ENCODE measurements around the gene ACTN1. TPM values are rescaled to one million over a fixed set of nuclear protein-coding genes. Genes with fewer than 3 reads are reported as not detected.

The ACTN1 gene
- total RNA-seq, 2 experiments from 2014 or later: 70.6 to 72.2 TPM

DNA sequence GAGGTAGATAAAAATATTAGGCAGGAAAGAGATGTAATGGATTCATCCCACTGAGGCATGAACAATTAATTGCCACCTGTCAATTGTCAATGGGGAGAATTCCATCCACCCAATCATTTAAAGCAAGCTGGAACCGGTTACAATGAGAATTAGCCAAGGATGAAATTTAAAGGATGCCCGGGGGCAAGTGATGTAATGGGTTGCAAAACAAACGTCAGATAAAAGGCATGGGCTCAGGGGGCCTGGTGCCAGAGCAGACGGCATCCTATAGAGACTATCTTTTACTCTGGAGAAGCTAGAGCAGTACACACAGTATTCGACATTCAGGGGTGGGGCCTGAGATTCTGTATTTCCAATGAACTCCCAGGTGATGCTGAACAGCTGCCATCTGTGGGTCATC lies 105.7 kb downstream of the ACTN1 start:
- Mint-ChIP-seq H3K4me3 (no peak overlapping the region), H3K36me3 (peaks cover 25% of the 10 kb centered on the region), H3K27ac (no peak overlapping the region), H3K4me1 (ENCODE audit: low read depth) (no peaks in the 10 kb centered on the region), H3K9me3 (no peaks in the 10 kb centered on the region), H3K27me3 (no peaks in the 10 kb centered on the region)
- CTCF ChIA-PET: interaction anchor here (1.2 to 3.1 kb wide), 2 partner anchors 10 to 217 kb away, joined by 3 to 16 read pairs; no protein-coding TSS in a partner anchor
- no peak for DNase-seq
- POLR2A ChIA-PET: no interaction called here
- intact Hi-C loops (cut with micrococcal nuclease): no loop called here

DNA sequence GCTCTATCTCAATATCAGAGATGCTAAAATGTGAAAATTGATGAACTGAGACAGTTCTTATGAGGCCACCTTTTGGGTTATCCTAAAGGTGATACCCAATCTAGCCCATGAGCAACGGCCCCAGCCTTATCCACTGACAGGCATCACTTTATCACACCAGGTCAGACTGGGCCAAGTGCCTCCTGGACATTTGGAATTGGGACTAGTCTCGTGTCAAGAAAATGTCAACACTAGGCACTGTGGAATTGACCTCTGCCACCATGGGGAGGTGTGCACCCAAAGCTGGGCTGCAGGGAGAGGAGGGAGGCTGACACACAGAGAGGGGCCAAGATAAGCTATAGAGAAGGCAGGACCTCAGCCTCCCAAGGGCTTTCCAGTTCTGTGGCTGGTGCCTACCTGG lies 107.7 kb downstream of the ACTN1 start:
- ChIA-PET POLR2A (no interaction called here), CTCF (interaction anchor here (0.9 to 3.1 kb wide), 3 partner anchors 8 to 40 kb away, joined by 3 to 16 read pairs (median 6); no protein-coding TSS in a partner anchor)
- no peak overlapping the region for H3K4me3 Mint-ChIP-seq
- no peaks in the 10 kb centered on the region for H3K9me3 Mint-ChIP-seq
- peaks cover 16% of the 10 kb centered on the region for H3K36me3 Mint-ChIP-seq
- intact Hi-C loops (cut with micrococcal nuclease): no loop called here
- H3K4me1 Mint-ChIP-seq (ENCODE audit: low read depth): no peaks in the 10 kb centered on the region
- H3K27me3 Mint-ChIP-seq: no peaks in the 10 kb centered on the region
- DNase-seq: no peak
- H3K27ac Mint-ChIP-seq: no peak overlapping the region

DNA sequence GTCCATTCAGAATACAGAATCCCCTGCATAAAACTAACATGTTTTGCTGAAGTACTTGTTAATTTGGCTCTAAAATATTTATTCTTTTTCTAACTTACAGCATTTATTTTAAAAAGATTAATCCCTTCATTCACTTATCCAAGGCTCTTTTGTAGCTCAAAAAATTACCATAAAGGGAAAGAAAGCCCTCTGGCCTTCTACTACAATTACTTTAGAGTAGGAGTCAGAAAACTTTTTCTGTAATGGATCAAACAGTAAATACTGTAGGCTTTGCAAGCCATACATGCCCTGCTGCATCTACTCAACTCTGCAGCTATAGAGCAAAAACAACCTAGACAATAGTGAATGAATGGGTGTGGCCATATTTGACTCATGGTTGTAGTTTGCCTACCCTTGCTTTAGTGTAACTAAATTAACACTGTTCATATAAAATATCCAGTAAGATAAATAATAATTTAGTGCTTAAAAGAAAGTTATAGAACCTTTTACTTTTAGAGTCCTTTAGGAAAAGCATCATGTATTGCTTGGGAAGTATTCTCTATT lies 112.0 kb downstream of the ACTN1 start:
- no peak overlapping the region for H3K27ac Mint-ChIP-seq
- intact Hi-C loops (cut with micrococcal nuclease): no loop called here
- CTCF ChIA-PET: interaction anchor here (1.8 kb wide), 1 partner anchor 23 kb away, joined by 5 read pairs; no protein-coding TSS in a partner anchor
- H3K36me3 Mint-ChIP-seq: no peaks in the 10 kb centered on the region
- H3K4me3 Mint-ChIP-seq: no peak overlapping the region
- peaks cover 17% of the 10 kb centered on the region for H3K9me3 Mint-ChIP-seq
- H3K27me3 Mint-ChIP-seq: no peaks in the 10 kb centered on the region
- H3K4me1 Mint-ChIP-seq (ENCODE audit: low read depth): no peaks in the 10 kb centered on the region
- POLR2A ChIA-PET: no interaction called here
- DNase-seq: no peak

DNA sequence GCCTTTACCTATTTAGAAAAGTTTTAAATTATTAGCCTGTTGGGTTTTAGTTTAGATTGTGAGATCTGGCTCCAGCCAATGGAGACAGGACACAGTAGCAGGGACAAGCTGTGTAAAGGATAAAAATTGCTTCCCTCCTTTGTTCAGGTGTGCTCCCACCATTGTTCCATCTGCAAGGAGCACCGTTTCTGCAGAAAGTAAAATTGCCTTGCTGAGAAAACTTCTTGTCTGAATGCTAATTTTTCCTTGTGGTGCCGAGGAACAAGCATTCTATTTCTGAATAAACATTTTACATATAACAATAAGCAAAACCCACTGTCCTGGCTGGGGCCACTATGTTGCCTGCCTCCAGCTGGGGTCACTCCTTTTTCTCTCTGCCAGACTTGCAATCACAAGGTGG lies 113.6 kb downstream of the ACTN1 start:
- Mint-ChIP-seq H3K27ac (no peak overlapping the region), H3K27me3 (no peaks in the 10 kb centered on the region), H3K4me1 (ENCODE audit: low read depth) (no peaks in the 10 kb centered on the region), H3K36me3 (no peaks in the 10 kb centered on the region), H3K4me3 (no peak overlapping the region), H3K9me3 (peaks cover 17% of the 10 kb centered on the region)
- ChIA-PET POLR2A (no interaction called here), CTCF (interaction anchor here (1.2 to 1.3 kb wide), 2 partner anchors 40 to 46 kb away, joined by 3 to 4 read pairs; no protein-coding TSS in a partner anchor)
- intact Hi-C loops (cut with micrococcal nuclease): no loop called here
- DNase-seq: no peak

DNA sequence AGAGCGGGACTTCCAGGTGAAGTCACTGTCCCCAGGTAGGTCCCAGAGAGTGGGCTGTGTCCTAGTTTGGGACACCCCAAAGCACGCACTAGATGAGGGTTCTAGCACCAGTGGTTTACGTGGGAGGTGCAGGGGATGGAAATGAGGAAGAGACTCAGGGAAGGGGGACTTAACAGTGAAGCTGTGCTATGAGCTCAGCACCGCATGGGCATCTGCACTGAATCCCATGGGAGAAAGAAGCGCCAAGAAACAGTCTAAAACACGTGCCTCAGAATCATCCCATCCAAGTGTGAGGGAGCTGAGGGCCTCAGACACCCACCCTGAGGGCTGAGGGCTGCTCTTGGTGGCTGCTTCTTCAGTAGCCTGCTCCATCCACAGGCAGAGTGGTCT lies 114.7 kb downstream of the ACTN1 start:
- CTCF ChIA-PET: interaction anchor here (1.2 to 3.7 kb wide), 6 partner anchors 8 to 243 kb away, joined by 5 to 44 read pairs (median 14); no protein-coding TSS in a partner anchor
- H3K4me3 Mint-ChIP-seq: no peak overlapping the region
- H3K27ac Mint-ChIP-seq: no peak overlapping the region
- H3K27me3 Mint-ChIP-seq: no peaks in the 10 kb centered on the region
- intact Hi-C loops (cut with micrococcal nuclease): loop anchor here (5.0 kb wide), 1 partner anchor 228 kb away; no protein-coding TSS in a partner anchor
- POLR2A ChIA-PET: no interaction called here
- DNase-seq: no peak
- H3K4me1 Mint-ChIP-seq (ENCODE audit: low read depth): no peaks in the 10 kb centered on the region
- H3K36me3 Mint-ChIP-seq: no peaks in the 10 kb centered on the region
- H3K9me3 Mint-ChIP-seq: peaks cover 17% of the 10 kb centered on the region

DNA sequence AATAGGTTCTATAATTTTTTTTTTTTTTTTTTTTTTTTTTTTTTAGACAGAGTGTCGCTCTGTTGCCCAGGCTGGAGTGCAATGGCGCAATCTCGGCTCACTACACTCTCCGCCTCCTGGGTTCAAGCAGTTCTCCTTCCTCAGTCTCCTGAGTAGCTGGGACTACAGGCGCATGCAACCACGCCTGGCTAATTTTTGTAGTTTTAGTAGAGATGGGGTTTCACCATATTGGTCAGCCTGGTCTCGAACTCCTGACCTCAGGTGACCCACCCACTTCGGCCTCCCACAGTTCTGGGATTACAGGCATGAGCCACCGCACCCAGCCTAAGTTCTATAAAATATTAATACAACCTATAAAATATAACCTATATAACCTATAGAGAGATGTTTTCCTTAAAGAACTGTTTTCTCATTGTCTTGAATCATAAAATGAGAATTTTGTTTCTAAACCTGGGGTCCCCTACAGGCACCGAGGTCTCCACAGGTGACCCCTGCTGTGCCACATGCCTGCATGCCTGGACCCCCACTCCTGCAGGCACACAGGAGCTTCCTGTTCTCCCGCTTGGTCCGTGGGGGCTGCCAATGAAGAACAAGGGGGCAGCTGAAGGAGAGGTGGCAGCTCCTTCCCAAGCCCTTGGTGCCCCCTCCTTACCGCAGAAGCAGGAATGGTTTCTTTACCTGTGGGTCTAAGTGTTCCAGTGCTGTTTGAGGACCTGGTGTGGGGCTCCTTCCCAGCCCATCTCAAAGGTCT lies 115.3 kb downstream of the ACTN1 start:
- intact Hi-C loops (cut with micrococcal nuclease): loop anchor here (1.0 to 5.0 kb wide), 2 partner anchors 229 to 244 kb away; no protein-coding TSS in a partner anchor
- ChIA-PET CTCF (interaction anchor here (0.6 to 3.7 kb wide), 26 partner anchors 8 to 1504 kb away, joined by 3 to 44 read pairs (median 4); partner anchors contain the start of gene ATP6V1D), POLR2A (no interaction called here)
- Mint-ChIP-seq H3K4me3 (no peak overlapping the region), H3K27me3 (no peaks in the 10 kb centered on the region), H3K27ac (no peak overlapping the region), H3K4me1 (ENCODE audit: low read depth) (no peaks in the 10 kb centered on the region), H3K9me3 (peaks cover 17% of the 10 kb centered on the region), H3K36me3 (no peaks in the 10 kb centered on the region)
- DNase-seq: no peak

DNA sequence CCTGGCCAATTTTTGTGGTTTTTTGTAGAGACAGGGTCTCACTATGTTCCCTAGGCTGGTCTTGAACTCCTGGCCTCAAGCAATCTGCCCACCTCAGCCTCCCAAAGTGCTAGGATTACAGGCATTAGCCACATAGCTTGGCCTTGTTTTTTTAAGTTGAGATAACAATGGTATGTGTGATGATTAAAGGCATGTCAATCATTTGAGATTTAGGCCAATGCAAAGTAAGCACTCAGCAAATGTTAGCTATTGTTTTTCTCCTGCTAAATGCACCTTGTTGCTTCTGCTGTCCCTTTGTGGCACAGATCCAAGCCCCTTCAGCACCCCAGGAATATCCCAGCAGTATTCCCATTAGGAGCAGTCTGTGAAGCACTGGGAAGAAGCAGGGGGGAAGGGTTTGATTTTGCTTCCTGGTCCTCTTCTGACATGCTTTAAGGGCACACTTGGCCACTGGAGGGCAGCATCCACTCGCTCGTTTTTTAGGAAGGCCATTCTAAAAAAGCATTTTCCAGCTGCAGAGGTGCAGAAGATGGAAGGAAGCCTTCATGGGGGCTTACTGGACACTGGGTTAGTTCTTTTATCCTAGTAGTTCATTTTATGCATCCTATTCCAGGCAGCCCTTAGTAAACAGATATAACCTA lies 116.0 kb downstream of the ACTN1 start:
- POLR2A ChIA-PET: no interaction called here
- intact Hi-C loops (cut with micrococcal nuclease): loop anchor here (1.0 to 5.0 kb wide), 2 partner anchors 229 to 244 kb away; no protein-coding TSS in a partner anchor
- H3K36me3 Mint-ChIP-seq: no peaks in the 10 kb centered on the region
- H3K4me3 Mint-ChIP-seq: no peak overlapping the region
- peaks cover 17% of the 10 kb centered on the region for H3K9me3 Mint-ChIP-seq
- DNase-seq: peak; percentile 82
- H3K27ac Mint-ChIP-seq: no peak overlapping the region
- CTCF ChIA-PET: interaction anchor here (0.6 to 3.7 kb wide), 31 partner anchors 9 to 1503 kb away, joined by 3 to 44 read pairs (median 4); partner anchors contain the start of gene ATP6V1D
- no peaks in the 10 kb centered on the region for H3K4me1 Mint-ChIP-seq (ENCODE audit: low read depth)
- no peaks in the 10 kb centered on the region for H3K27me3 Mint-ChIP-seq

DNA sequence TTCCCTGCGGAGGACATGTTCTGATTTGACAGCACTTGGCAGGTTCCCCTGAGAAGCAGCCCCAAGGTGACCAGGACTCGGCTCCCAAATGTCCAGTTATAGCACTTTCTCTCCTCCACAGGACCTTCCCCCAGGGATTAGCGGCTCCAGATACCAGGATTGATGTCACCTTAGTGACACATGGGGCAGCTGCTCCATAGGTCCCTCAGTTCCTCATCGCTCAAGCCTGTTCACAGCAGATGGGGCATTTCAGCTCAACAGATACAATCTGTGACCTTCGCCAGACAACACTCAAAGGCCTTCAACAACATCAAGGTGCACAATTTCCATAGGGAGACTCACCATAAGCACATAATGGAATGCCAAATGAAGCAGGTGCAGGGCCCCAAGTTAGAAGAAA lies 118.3 kb downstream of the ACTN1 start:
- intact Hi-C loops (cut with micrococcal nuclease): loop anchor here (5.0 kb wide), 1 partner anchor 232 kb away; no protein-coding TSS in a partner anchor
- Mint-ChIP-seq H3K4me1 (ENCODE audit: low read depth) (no peaks in the 10 kb centered on the region), H3K36me3 (no peaks in the 10 kb centered on the region), H3K27me3 (no peaks in the 10 kb centered on the region), H3K4me3 (no peak overlapping the region), H3K27ac (no peak overlapping the region), H3K9me3 (peaks cover 15% of the 10 kb centered on the region)
- CTCF ChIA-PET: interaction anchor here (1.1 to 3.6 kb wide), 2 partner anchors 17 to 269 kb away, joined by 3 to 13 read pairs; no protein-coding TSS in a partner anchor
- no peak for DNase-seq
- POLR2A ChIA-PET: no interaction called here

DNA sequence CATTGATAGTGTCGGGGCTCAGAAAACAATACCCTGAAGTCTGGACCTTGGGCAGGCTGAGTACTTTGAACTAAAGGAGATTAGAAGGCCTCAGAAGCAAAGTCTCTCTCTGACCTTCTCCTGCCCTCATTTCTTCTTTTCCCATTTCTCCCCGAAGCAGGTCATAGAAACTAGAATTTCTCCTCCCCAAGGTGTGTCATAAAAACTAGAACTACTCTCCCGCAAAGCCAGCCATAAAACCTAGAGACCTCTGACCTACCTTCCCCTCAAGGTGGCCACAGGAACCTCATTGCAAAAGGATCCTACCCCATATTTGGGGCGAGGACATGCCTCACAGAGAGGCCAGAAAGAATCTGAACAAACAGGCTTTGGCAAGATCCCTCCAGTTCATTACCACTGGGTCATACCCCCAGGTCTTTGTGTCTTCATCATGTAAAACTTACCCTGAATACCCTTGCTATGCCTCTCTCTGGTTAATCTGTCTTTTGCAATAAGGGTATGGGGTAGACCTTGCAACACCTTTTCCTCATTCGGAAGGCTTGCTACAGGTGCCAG lies 121.5 kb downstream of the ACTN1 start:
- Mint-ChIP-seq H3K4me3 (no peak overlapping the region), H3K27me3 (no peaks in the 10 kb centered on the region), H3K9me3 (no peaks in the 10 kb centered on the region), H3K36me3 (no peaks in the 10 kb centered on the region), H3K27ac (no peak overlapping the region), H3K4me1 (ENCODE audit: low read depth) (peaks cover 4% of the 10 kb centered on the region)
- CTCF ChIA-PET: no interaction called here
- no peak for DNase-seq
- POLR2A ChIA-PET: no interaction called here
- intact Hi-C loops (cut with micrococcal nuclease): no loop called here

DNA sequence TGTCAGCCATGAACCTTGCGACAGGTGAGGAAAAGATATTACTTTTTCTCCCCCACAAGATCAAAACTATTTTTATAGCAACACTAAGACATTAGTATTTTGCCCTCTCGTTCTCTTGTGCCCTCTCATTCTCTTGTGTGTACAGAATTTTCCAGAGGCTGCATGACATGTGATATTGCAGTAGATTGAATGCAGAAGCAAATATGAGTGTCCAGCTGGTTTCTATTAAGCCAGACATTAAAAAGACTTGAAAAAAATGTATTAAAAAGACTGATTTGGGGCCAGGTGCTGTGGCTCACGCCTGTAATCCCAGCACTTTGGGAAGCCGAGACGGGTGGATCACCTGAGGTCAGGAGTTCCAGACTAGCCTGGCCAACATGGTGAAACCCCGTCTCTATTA lies 122.5 kb downstream of the ACTN1 start:
- no peak overlapping the region for H3K27ac Mint-ChIP-seq
- H3K9me3 Mint-ChIP-seq: peaks cover 4% of the 10 kb centered on the region
- ChIA-PET CTCF (no interaction called here), POLR2A (no interaction called here)
- H3K27me3 Mint-ChIP-seq: no peaks in the 10 kb centered on the region
- DNase-seq: no peak
- H3K36me3 Mint-ChIP-seq: no peaks in the 10 kb centered on the region
- intact Hi-C loops (cut with micrococcal nuclease): no loop called here
- H3K4me3 Mint-ChIP-seq: no peak overlapping the region
- H3K4me1 Mint-ChIP-seq (ENCODE audit: low read depth): peaks cover 4% of the 10 kb centered on the region

DNA sequence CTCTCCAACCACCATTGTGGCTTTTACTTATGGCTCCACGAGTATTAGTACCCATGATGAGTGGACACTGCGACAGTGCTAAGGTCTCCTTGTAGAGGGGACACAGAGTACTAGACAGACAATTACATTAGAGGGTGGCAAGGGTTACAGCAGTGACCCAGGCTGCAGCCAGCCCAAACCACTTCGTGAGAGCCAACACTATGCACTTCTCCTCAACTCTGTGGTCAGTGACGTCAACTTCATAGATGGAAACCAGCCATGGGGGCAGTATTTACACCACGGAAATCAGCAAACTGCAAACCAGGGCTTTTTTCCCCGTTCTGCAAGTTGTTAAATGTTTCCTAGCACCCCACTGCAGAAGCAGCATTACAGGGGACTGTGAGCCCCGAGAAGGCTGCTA lies 124.7 kb downstream of the ACTN1 start:
- Mint-ChIP-seq H3K27ac (no peak overlapping the region), H3K4me1 (ENCODE audit: low read depth) (peaks cover 4% of the 10 kb centered on the region), H3K36me3 (no peaks in the 10 kb centered on the region), H3K4me3 (no peak overlapping the region), H3K27me3 (no peaks in the 10 kb centered on the region), H3K9me3 (peaks cover 4% of the 10 kb centered on the region)
- CTCF ChIA-PET: interaction anchor here (1.7 kb wide), 1 partner anchor 10 kb away, joined by 13 read pairs; no protein-coding TSS in a partner anchor
- DNase-seq: no peak
- POLR2A ChIA-PET: no interaction called here
- intact Hi-C loops (cut with micrococcal nuclease): no loop called here

DNA sequence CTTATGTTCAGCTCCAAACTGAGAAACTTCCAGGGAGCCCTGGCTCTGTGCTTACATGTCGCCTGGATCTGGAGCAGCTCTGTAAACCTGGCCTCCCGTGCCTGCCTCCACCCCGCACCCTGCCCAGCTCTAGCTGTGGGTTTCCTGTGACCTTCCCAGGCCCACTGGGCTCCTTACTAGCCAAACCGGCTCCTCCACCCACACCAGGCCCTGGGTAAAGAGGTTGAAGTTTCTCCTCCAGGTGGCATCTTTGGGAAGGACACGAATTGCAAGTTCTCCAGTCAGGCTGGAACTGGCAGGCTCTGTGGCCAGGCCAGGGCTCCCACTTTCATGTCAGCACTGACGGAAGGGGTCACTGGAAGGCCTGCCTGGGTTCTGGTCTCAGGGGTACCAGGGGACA lies 125.4 kb downstream of the ACTN1 start:
- Mint-ChIP-seq H3K27me3 (no peaks in the 10 kb centered on the region), H3K4me3 (no peak overlapping the region), H3K4me1 (ENCODE audit: low read depth) (peaks cover 4% of the 10 kb centered on the region), H3K27ac (no peak overlapping the region), H3K9me3 (peaks cover 4% of the 10 kb centered on the region), H3K36me3 (no peaks in the 10 kb centered on the region)
- DNase-seq: no peak
- ChIA-PET CTCF (interaction anchor here (1.1 to 1.7 kb wide), 2 partner anchors 10 kb away, joined by 3 to 13 read pairs; no protein-coding TSS in a partner anchor), POLR2A (no interaction called here)
- intact Hi-C loops (cut with micrococcal nuclease): no loop called here
